GM21723 (cell line): ENCODE data around the gene CCDC91.

ENCODE experiments used
- ATAC-seq: cut with Tn5 transposase; IDR thresholded peaks from one replicate; pipeline ENCODE4 v1.9.1; 2021; ENCODE audit warnings: mild to moderate bottlenecking, moderate library complexity; ENCODE audit not compliant: unreplicated experiment

Gene CCDC91

GRCh38 chr12:28190321-28191050, at the start of gene CCDC91:
Gene CCDC91 (plus strand): TSS chr12:28190456. CDS start chr12:28257216, 66,760 bp downstream.
- ATAC-seq, result peak; percentile 88

- no peak for ATAC-seq
Observed at GRCh38 chr12:28144059-28144458, 46.2 kb upstream of the CCDC91 start.

GRCh38 chr12:28144532-28144931, 45.7 kb upstream of the CCDC91 start:
- no peak for ATAC-seq

GRCh38 chr12:28145216-28145615, 45.0 kb upstream of the CCDC91 start:
- ATAC-seq, result no peak

GRCh38 chr12:28149279-28149678, 41.0 kb upstream of the CCDC91 start:
- ATAC-seq, result no peak

- ATAC-seq, result no peak
Observed at GRCh38 chr12:28156362-28156761, 33.9 kb upstream of the CCDC91 start.

- ATAC-seq, result no peak
Observed at GRCh38 chr12:28156804-28157203, 33.5 kb upstream of the CCDC91 start.

- ATAC-seq, result no peak
Observed at GRCh38 chr12:28158353-28158752, 31.9 kb upstream of the CCDC91 start.

- ATAC-seq, result no peak
Observed at GRCh38 chr12:28159688-28160087, 30.6 kb upstream of the CCDC91 start.

GRCh38 chr12:28161697-28162096, 28.6 kb upstream of the CCDC91 start:
- no peak for ATAC-seq

- ATAC-seq, result no peak
Observed at GRCh38 chr12:28162697-28163096, 27.6 kb upstream of the CCDC91 start.

- ATAC-seq, result no peak
Observed at GRCh38 chr12:28164644-28165275, 25.5 kb upstream of the CCDC91 start.

GRCh38 chr12:28167981-28168485, 22.2 kb upstream of the CCDC91 start:
- ATAC-seq, result no peak

- no peak for ATAC-seq
Observed at GRCh38 chr12:28171356-28172060, 18.7 kb upstream of the CCDC91 start.

- ATAC-seq, result no peak
Observed at GRCh38 chr12:28172434-28173030, 17.7 kb upstream of the CCDC91 start.

GRCh38 chr12:28173440-28173839, 16.8 kb upstream of the CCDC91 start:
- ATAC-seq, result no peak

- ATAC-seq, result no peak
Observed at GRCh38 chr12:28175098-28175589, 15.1 kb upstream of the CCDC91 start.

- no peak for ATAC-seq
Observed at GRCh38 chr12:28176295-28176694, 14.0 kb upstream of the CCDC91 start.

GRCh38 chr12:28177461-28177860, 12.8 kb upstream of the CCDC91 start:
- no peak for ATAC-seq

GRCh38 chr12:28177905-28178304, 12.4 kb upstream of the CCDC91 start:
- ATAC-seq, result no peak

- ATAC-seq, result no peak
Observed at GRCh38 chr12:28178775-28179174, 11.5 kb upstream of the CCDC91 start.
